ENCODE data around the gene PYHIN1.

Gene PYHIN1

DNA sequence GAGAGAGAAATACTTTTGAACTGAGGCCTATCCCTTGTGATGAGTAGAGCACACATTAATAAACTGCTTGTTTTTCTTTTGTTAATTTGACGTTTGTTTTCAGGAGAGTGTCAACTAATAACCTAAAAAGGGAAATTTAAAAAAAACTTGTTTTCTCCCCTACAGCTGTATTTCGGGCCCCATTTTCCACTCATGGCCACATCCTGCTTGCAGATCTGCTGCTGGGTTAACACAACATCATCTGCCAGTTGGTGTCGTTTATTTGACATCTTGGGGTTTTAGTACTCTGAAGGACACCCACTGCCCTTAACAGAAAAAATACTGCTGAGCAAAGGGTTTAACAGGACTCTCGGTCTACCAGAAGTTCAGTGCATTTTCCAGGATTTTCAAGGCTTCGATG lies 848 bp upstream of the PYHIN1 start:
- DNase-seq (ENCODE audit: low spot score), result no peak
- in situ Hi-C loops (cut with MboI; ENCODE audit: low sequenced_read_pairs, unreplicated experiment), result no loop called here
- TF ChIP-seq, protein P1, sequence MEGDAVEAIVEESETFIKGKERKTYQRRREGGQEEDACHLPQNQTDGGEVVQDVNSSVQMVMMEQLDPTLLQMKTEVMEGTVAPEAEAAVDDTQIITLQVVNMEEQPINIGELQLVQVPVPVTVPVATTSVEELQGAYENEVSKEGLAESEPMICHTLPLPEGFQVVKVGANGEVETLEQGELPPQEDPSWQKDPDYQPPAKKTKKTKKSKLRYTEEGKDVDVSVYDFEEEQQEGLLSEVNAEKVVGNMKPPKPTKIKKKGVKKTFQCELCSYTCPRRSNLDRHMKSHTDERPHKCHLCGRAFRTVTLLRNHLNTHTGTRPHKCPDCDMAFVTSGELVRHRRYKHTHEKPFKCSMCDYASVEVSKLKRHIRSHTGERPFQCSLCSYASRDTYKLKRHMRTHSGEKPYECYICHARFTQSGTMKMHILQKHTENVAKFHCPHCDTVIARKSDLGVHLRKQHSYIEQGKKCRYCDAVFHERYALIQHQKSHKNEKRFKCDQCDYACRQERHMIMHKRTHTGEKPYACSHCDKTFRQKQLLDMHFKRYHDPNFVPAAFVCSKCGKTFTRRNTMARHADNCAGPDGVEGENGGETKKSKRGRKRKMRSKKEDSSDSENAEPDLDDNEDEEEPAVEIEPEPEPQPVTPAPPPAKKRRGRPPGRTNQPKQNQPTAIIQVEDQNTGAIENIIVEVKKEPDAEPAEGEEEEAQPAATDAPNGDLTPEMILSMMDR (IDR thresholded peaks at IDR 0.05; ENCODE audit: borderline replicate concordance, control extremely low read depth, extremely low read depth, insufficient read depth, missing control alignments), result no peak

DNA sequence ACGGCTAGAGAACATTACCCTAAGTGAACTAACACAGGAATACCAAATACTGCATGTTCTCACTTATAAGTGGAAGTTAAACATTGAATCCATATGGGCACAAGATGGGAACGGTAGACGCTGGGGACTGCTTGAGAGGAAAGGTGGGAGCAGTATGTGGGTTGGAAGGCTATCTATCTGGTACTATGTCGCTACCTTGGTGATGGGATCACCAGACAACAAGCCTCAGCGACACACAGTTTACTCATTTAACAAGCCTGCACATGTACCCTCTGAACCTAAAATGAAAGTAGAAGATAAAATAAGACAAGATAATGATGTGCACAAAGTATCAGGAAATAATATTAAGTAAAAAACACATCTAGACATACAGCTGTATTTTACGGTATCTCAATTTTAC lies 819 bp downstream of the PYHIN1 start:
- TF ChIP-seq, protein P1 (IDR thresholded peaks at IDR 0.05; ENCODE audit: borderline replicate concordance, control extremely low read depth, extremely low read depth, insufficient read depth, missing control alignments), result no peak
- DNase-seq (ENCODE audit: low spot score), result no peak
- in situ Hi-C loops (cut with MboI; ENCODE audit: low sequenced_read_pairs, unreplicated experiment), result no loop called here

DNA sequence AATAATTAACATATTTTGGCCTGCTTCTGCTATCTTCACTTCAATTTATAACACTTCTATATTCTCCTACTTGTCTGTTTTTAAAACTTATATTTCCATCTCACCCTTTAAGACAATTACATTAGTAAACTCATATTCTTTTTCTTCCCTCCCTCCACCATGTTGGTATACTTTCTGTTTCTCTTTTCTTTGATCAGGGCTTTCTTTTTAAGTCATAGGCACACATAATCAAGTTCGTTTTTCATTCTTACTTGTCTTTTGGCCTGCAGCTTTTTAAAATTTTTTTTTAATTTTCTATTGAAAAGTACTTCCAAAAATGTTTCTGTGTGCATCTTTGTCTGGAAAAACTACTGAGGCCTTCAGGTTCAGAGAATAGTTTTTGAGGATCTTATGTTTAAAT lies 2.3 kb downstream of the PYHIN1 start:
- in situ Hi-C loops (cut with MboI; ENCODE audit: low sequenced_read_pairs, unreplicated experiment), result no loop called here

DNA sequence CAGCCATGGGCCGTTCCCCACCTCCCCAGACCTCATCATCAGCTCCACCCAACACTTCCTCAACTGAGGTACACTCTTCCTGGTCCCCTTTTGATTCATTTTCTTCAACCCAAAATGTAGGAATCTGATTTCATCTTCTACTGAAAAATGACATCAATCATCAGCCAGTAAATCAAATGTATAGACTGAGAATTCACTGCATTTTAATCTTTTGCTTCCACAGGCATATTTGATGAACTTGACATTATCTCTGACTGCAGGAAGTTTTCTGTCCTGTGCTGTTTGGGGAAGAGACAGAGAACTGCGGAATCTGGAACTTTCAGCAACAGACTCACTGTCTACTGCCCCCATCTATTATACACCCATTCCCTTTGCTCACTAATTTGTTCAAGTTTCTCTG lies 7.8 kb downstream of the PYHIN1 start:
- in situ Hi-C loops (cut with MboI; ENCODE audit: low sequenced_read_pairs, unreplicated experiment), result no loop called here
- TF ChIP-seq, protein P1 (IDR thresholded peaks at IDR 0.05; ENCODE audit: borderline replicate concordance, control extremely low read depth, extremely low read depth, insufficient read depth, missing control alignments), result no peak
- no peak for DNase-seq (ENCODE audit: low spot score)

More for the DNA sequence above, 2.3 kb downstream of the PYHIN1 start:
- TF ChIP-seq, protein P1 (IDR thresholded peaks at IDR 0.05; ENCODE audit: borderline replicate concordance, control extremely low read depth, extremely low read depth, insufficient read depth, missing control alignments), result no peak
- DNase-seq (ENCODE audit: low spot score), result peak; percentile 51

DNA sequence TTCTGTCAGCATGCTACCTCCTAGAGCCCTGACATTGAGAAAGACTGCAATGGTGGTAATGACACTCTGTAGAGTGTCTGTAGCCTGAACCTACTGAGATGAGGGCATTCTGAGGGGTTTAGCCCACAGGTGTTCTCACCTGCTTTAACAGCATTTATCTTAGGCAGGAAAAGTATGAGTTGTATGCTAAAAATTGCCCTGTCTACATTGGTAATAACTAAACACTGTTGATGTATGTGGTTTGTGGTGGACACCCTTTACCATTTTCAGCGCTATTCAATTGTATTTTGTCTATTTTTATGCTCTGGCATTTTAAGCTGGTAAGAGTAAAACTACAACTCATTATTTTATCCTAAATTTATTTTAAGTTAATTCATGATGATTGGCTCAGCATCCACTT lies 10.0 kb downstream of the PYHIN1 start:
- DNase-seq (ENCODE audit: low spot score), result no peak
- in situ Hi-C loops (cut with MboI; ENCODE audit: low sequenced_read_pairs, unreplicated experiment), result no loop called here
- TF ChIP-seq, protein P1 (IDR thresholded peaks at IDR 0.05; ENCODE audit: borderline replicate concordance, control extremely low read depth, extremely low read depth, insufficient read depth, missing control alignments), result no peak

DNA sequence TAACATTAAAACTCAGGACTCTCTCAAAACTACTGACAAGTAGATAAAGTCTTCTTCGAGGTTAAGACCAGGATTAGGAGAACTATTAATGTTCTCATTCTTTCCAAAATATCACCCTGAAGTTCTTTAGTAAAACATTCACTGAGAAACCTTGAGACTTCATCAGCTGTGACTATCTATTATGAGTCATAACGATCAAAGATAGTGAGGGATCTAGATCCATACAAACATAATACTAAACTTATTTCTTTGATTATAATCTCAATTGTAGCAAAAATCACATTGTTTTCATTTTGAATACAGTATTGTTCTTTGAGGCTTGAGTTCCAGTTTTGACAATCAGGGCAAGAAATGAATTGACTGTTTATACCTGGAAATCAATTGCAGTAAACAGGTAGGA lies 11.1 kb downstream of the PYHIN1 start:
- in situ Hi-C loops (cut with MboI; ENCODE audit: low sequenced_read_pairs, unreplicated experiment), result no loop called here
- TF ChIP-seq, protein P1 (IDR thresholded peaks at IDR 0.05; ENCODE audit: borderline replicate concordance, control extremely low read depth, extremely low read depth, insufficient read depth, missing control alignments), result no peak
- DNase-seq (ENCODE audit: low spot score), result no peak

DNA sequence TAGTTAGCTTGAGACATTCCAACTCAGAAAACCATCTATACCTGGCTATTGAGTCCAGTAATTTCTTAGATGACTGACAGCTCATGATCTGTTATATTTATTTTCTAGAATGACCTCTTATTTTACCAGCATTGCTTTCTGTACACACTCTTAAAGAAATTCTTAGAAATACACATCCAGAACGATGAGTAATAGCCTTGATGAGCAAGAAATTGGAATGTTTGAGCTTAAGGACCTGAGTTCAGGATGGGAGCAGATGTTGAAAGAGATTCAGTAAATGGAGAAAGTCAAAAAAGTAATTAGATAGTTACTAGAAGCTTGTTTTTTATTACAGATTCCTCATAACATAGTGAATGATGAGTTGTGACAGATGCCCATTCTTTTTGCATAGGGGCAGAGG lies 11.7 kb downstream of the PYHIN1 start:
- TF ChIP-seq, protein P1 (IDR thresholded peaks at IDR 0.05; ENCODE audit: borderline replicate concordance, control extremely low read depth, extremely low read depth, insufficient read depth, missing control alignments), result no peak
- DNase-seq (ENCODE audit: low spot score), result no peak
- in situ Hi-C loops (cut with MboI; ENCODE audit: low sequenced_read_pairs, unreplicated experiment), result no loop called here

All from GM13976 (cell line).